Panc1 (cell line): ENCODE results near the gene CSMD2.

ENCODE experiments used
- CTCF ChIP-seq: fragments of 450-650 bp; IDR thresholded peaks from 2 replicates; pipeline ENCODE4 v1.5.1; 2017; ENCODE audit warnings: mild to moderate bottlenecking
- TCF7L2 ChIP-seq: IDR thresholded peaks from 2 replicates; pipeline ENCODE4 v1.6.1; 2011; ENCODE audit warnings: mild to moderate bottlenecking, low read depth, low read length, inconsistent platforms

DNA sequence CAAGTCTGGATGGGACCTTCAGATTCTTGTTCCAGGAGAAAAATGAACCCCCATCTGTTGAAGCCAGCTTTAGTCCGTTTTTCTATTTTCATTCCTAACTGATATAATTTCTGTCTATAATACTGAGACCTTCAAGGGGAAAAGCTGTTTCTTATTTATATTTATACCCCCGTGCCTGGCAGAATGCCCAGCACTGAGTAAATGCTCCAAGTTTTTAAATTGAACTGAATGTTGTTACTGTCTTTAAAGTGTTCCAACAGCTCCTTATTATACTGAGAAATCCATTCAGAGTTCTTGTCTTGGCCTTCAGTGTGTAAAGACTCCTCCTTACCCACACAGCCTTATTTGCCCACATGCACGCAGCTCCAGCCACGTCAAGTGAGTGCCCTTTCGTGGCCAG, 479.8 kb downstream of the CSMD2 start:
- TF ChIP-seq CTCF = no peak
- TF ChIP-seq TCF7L2 = no peak
